Measurements from ENCODE around the gene NLRP1.
A peak's percentile ranks its signal among the peaks of the same experiment; 100 is the strongest.

Gene NLRP1

DNA sequence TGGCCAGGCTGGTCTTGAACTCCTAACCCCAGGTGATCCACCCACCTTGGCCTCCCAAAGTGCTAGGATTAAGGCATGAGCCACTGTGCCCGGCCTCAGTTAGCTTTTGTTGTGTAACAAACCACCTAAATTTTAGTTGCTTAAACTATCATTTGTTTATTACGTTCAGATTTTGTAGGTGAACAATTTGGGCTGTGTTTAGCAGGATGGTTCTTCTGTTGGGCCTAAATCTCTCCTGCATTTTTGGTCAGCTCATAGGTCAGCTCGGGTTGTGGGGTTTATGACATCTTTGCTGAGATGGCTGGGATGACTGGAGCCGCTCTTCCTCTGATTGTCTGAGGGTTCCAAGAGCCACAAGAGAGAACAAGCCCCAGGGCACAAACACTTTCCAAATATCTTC, 21.1 kb upstream of the NLRP1 start:
- CTCF ChIA-PET, result interaction anchor here (0.7 to 1.0 kb wide), 2 partner anchors 13 to 817 kb away, joined by 3 read pairs; no protein-coding TSS in a partner anchor
- Mint-ChIP-seq H3K27me3 (peaks cover 25% of the 10 kb centered on the region), H3K36me3 (no peaks in the 10 kb centered on the region), H3K4me1 (no peaks in the 10 kb centered on the region), H3K9me3 (no peaks in the 10 kb centered on the region), H3K4me3 (no peak overlapping the region), H3K27ac (no peak overlapping the region)
- no peak for DNase-seq

DNA sequence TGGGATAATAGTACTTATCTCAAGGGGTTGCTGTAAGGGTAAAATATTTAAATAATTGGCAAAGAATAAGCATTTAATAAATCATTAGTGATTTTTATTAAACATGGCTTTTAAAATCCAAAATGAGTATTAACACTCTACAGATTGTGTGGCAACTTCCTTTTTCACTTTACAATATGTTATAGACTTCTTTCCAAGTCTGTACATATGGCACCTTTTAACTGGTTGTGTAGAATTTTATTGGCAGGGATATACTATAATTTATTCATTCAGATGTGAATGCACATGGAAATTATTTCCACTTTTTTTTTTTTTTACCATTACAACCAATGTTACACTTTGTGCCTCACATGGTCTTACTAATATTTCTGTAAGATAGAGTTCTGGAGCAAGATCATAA, 15.7 kb upstream of the NLRP1 start:
- Mint-ChIP-seq H3K27ac (no peak overlapping the region), H3K9me3 (no peaks in the 10 kb centered on the region), H3K4me1 (no peaks in the 10 kb centered on the region), H3K36me3 (no peaks in the 10 kb centered on the region), H3K27me3 (peaks cover 61% of the 10 kb centered on the region), H3K4me3 (no peak overlapping the region)
- DNase-seq, result no peak
- CTCF ChIA-PET, result no interaction called here

DNA sequence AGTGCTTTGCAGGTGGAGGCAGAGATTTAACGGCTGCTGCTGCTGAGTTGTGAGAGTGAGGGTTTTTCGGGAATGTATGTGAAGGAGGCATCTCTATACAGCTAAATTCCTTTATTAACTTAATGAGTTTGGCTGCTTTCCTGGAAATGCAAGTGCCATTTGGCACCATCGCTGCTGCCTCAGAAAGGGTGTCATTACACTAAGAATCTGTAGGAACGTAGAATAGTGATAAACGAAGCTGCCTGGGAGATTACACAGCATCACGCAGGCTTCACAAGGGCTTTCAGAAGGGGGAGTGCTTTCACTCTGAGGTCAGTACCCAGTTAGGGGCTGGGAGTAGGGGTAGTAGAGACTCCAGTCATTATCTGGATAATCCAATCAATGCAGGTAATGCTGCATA, 14.1 kb upstream of the NLRP1 start:
- no peaks in the 10 kb centered on the region for H3K9me3 Mint-ChIP-seq
- no peak overlapping the region for H3K4me3 Mint-ChIP-seq
- no peaks in the 10 kb centered on the region for H3K36me3 Mint-ChIP-seq
- no peak for DNase-seq
- H3K27me3 Mint-ChIP-seq, result peaks cover 68% of the 10 kb centered on the region
- H3K27ac Mint-ChIP-seq, result no peak overlapping the region
- H3K4me1 Mint-ChIP-seq, result no peaks in the 10 kb centered on the region
- CTCF ChIA-PET, result interaction anchor here (0.5 to 1.2 kb wide), 2 partner anchors 107 to 197 kb away, joined by 3 read pairs; no protein-coding TSS in a partner anchor

DNA sequence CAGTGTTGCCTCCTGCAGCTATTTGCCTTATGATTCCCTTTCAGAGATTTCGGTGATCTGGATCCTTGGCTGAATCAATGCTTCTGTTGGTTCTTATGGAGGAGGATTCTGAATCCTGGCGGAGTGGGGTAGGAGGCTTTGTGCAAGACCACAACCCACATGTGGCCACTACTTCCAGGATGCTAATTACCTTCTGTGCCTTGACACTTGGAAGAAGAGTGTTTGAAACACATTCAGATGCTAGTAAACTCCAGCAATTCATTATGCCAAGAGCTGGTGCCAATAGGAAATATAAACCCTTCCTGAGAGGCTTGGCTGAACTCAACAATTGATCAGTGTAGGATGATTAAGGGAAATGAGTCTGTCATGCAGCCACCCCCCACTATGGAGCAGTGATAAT, 12.1 kb upstream of the NLRP1 start:
- Mint-ChIP-seq H3K27me3 (peaks cover 81% of the 10 kb centered on the region), H3K9me3 (no peaks in the 10 kb centered on the region), H3K36me3 (no peaks in the 10 kb centered on the region), H3K27ac (no peak overlapping the region), H3K4me1 (no peaks in the 10 kb centered on the region), H3K4me3 (no peak overlapping the region)
- no peak for DNase-seq
- CTCF ChIA-PET, result no interaction called here

DNA sequence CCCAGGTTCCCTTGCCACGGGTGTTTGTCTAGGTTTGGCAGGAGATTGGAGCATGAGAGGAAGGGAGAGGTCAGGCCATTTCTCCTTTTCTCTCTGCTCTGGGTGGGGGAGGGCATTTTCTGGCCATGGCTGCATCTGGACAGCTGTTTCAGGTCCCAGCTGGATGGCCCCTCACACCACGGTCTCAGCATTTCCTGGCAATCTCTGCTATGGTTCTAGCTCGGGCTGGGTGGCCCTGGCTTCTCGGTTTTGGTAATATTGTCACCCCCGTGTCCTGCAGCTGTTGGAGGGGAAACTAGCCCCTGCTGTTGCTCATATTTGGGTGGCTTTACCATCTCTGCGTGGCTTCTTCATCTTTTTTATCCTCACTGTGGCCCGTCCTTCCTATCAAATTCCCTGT, 11.5 kb upstream of the NLRP1 start:
- DNase-seq, result no peak
- Mint-ChIP-seq H3K27ac (no peak overlapping the region), H3K4me3 (no peak overlapping the region), H3K9me3 (no peaks in the 10 kb centered on the region), H3K36me3 (no peaks in the 10 kb centered on the region), H3K27me3 (peaks cover 78% of the 10 kb centered on the region), H3K4me1 (no peaks in the 10 kb centered on the region)
- CTCF ChIA-PET, result no interaction called here

DNA sequence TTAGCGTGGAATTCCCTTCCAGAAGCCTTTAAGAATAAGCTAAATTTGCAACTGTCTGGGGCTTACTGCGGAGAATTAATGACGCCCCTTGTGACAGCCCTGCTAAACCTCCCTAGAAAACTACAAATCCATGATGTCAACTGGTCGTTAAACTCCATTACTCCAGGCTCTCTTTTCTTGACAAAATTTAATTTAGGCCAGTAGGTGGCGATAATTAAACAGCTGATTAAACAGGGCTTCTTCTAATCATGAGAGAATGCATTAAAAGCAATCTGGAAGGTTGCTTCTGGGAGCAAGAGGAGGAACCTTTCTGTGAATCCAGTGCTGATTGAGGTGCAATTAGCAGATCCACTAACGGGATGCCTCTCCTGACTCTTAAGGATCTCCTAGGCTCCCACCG, 8.1 kb upstream of the NLRP1 start:
- DNase-seq, result no peak
- peaks cover 65% of the 10 kb centered on the region for H3K27me3 Mint-ChIP-seq
- H3K9me3 Mint-ChIP-seq, result no peaks in the 10 kb centered on the region
- CTCF ChIA-PET, result interaction anchor here (0.7 to 3.9 kb wide), 13 partner anchors 9 to 849 kb away, joined by 3 to 21 read pairs (median 4); partner anchors contain the start of gene NLRP1
- H3K4me3 Mint-ChIP-seq, result no peak overlapping the region
- peaks cover 2% of the 10 kb centered on the region for H3K4me1 Mint-ChIP-seq
- no peak overlapping the region for H3K27ac Mint-ChIP-seq
- H3K36me3 Mint-ChIP-seq, result no peaks in the 10 kb centered on the region

DNA sequence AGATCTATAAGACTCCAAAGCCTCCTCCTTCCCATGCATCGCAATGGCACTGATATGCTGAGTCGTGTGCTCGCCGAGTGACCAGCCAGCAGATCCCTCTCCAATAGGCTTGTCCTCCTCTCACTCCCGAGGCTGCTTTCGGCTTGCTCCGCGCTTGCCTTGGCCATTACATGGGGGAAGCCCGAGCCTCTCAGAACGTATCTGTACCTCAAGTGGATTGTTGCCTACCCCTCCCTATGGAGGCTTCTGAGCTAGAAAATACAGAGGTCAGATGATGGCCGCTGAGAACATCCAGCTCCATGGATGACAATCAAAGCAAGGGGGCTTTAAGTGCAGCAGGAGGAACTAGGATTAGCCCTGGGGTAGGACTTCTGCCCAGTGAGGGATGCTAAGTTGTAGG, 7.7 kb upstream of the NLRP1 start:
- CTCF ChIA-PET, result interaction anchor here (0.7 to 3.9 kb wide), 11 partner anchors 8 to 850 kb away, joined by 3 to 21 read pairs (median 5); partner anchors contain the start of gene NLRP1
- no peaks in the 10 kb centered on the region for H3K36me3 Mint-ChIP-seq
- no peak for DNase-seq
- H3K4me3 Mint-ChIP-seq, result no peak overlapping the region
- H3K27me3 Mint-ChIP-seq, result peaks cover 62% of the 10 kb centered on the region
- H3K27ac Mint-ChIP-seq, result no peak overlapping the region
- peaks cover 6% of the 10 kb centered on the region for H3K4me1 Mint-ChIP-seq
- H3K9me3 Mint-ChIP-seq, result no peaks in the 10 kb centered on the region

DNA sequence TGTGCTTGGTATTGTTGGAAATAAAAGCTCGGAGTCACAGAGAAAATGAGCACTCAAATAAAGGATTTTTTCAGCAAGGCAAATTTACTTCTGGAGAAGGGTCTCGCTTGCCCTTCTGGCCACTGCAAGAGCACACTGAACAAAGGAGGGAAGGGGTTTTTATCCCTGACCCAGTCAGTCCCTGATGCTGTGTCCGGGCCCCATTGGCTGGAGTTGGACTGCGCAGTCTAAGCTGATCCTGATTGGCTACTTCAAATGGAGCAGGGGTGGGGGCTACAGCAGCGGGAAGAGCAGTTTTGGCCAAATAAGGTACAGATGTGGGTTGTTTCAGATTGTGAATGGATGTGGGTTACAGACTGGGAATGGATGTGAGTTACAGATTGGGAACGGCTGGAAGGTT, 4.3 kb upstream of the NLRP1 start:
- Mint-ChIP-seq H3K9me3 (no peaks in the 10 kb centered on the region), H3K36me3 (peaks cover 8% of the 10 kb centered on the region), H3K27me3 (peaks cover 32% of the 10 kb centered on the region), H3K27ac (no peak overlapping the region), H3K4me1 (peaks cover 35% of the 10 kb centered on the region), H3K4me3 (no peak overlapping the region)
- no peak for DNase-seq
- CTCF ChIA-PET, result interaction anchor here (0.9 to 2.0 kb wide), 3 partner anchors 117 to 835 kb away, joined by 3 to 14 read pairs (median 4); no protein-coding TSS in a partner anchor

DNA sequence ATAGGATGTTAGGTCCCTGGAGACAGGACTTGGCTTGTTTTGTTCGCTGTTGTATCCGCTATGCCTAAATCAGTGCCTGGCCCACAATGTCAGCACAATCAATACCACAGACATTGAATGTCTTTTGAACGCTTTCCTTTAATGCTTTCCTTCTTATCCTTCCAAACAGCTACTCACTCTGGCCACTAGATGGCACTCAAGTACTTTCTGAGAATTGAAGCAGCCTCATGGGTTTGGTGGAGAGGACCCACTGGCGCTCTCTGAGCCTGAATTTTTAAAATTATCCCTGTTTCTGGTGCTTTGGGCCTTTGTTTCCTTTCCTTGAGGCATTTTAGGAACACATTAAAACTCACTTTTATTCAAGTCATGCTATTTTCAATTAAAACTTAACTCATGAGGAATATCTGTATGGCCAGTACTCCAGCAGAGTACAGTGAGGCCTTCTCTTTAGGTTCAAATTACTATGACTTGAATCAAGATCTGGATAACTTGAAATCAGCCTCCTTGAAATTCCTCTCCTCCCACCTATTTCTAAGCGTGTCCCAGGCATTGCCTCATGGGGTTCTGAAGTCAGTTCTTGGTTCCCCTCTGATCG, 3.2 kb upstream of the NLRP1 start:
- peaks cover 43% of the 10 kb centered on the region for H3K4me1 Mint-ChIP-seq
- DNase-seq, result peak; percentile 62
- no peak overlapping the region for H3K4me3 Mint-ChIP-seq
- H3K27me3 Mint-ChIP-seq, result peaks cover 21% of the 10 kb centered on the region
- H3K36me3 Mint-ChIP-seq, result peaks cover 15% of the 10 kb centered on the region
- no peak overlapping the region for H3K27ac Mint-ChIP-seq
- H3K9me3 Mint-ChIP-seq, result no peaks in the 10 kb centered on the region
- CTCF ChIA-PET, result interaction anchor here (0.8 to 2.0 kb wide), 5 partner anchors 118 to 849 kb away, joined by 3 to 14 read pairs (median 3); no protein-coding TSS in a partner anchor

DNA sequence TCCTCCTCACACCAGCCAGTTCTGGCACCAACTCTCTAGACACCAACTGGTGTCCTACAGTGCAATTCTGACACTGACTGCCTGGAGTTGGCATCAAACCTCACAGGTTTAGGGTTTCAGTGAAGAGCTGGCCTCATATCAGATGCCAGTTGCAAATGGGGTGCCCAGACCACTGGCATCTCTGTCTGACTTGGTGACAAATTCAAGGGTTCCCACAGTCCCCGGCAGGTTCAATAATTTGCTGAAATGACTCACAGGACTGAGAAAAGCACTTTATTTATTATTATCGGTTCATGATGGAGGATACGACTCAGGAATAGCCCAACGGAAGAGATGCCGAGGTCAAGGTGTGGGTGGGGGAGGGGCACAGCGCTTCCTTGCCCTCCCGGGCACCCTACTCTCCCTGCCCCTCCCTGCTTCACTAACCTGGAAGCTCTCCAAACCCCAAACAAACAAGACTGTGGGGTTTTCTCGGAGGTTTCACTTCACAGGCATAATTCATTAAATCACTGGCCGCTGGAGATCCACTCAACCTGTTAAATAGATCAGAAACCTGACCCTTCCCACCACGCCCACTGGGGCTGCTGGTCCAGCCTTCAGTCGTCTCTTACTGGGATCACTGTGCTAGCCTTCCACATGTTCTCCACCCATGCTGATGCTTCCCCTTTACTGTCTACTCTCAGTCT, 1.7 kb upstream of the NLRP1 start:
- peaks cover 25% of the 10 kb centered on the region for H3K36me3 Mint-ChIP-seq
- H3K9me3 Mint-ChIP-seq, result no peaks in the 10 kb centered on the region
- CTCF ChIA-PET, result interaction anchor here (0.7 to 0.9 kb wide), 2 partner anchors 120 to 849 kb away, joined by 3 read pairs; partner anchors contain the start of gene AIPL1
- no peak for DNase-seq
- H3K4me3 Mint-ChIP-seq, result peak overlapping the region; percentile 16
- H3K4me1 Mint-ChIP-seq, result peaks cover 58% of the 10 kb centered on the region
- peak overlapping the region; percentile 98 for H3K27ac Mint-ChIP-seq
- peaks cover 9% of the 10 kb centered on the region for H3K27me3 Mint-ChIP-seq

DNA sequence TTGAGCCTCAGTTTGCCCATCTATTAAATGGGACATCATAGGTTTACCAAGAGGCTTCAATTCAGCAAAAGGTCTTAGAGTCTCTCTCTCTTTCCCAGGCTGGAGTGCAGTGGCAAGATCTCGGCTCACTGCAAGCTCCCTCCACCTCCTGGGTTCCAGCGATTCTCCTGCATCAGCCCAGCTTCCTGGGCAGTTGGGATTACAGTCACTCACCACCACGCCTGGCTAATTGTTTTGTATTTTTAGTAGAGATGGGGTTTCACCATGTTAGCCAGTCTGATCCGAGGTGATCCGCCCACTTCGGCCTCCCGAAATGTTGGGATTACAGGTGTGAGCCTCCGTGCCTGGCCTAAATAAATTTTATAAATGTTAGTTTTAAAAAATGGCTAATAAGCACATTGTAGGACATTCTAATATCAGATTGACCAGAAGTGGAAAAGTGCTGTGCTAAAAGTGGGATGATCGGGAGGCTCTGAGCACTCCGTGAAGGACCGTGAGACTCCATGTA, 1.0 kb upstream of the NLRP1 start:
- no peak for DNase-seq
- peaks cover 29% of the 10 kb centered on the region for H3K36me3 Mint-ChIP-seq
- no peaks in the 10 kb centered on the region for H3K9me3 Mint-ChIP-seq
- H3K4me3 Mint-ChIP-seq, result peak overlapping the region; percentile 97
- peaks cover 9% of the 10 kb centered on the region for H3K27me3 Mint-ChIP-seq
- peaks cover 65% of the 10 kb centered on the region for H3K4me1 Mint-ChIP-seq
- CTCF ChIA-PET, result interaction anchor here (0.7 to 0.9 kb wide), 2 partner anchors 121 to 850 kb away, joined by 3 read pairs; partner anchors contain the start of gene AIPL1
- peak overlapping the region; percentile 98 for H3K27ac Mint-ChIP-seq

DNA sequence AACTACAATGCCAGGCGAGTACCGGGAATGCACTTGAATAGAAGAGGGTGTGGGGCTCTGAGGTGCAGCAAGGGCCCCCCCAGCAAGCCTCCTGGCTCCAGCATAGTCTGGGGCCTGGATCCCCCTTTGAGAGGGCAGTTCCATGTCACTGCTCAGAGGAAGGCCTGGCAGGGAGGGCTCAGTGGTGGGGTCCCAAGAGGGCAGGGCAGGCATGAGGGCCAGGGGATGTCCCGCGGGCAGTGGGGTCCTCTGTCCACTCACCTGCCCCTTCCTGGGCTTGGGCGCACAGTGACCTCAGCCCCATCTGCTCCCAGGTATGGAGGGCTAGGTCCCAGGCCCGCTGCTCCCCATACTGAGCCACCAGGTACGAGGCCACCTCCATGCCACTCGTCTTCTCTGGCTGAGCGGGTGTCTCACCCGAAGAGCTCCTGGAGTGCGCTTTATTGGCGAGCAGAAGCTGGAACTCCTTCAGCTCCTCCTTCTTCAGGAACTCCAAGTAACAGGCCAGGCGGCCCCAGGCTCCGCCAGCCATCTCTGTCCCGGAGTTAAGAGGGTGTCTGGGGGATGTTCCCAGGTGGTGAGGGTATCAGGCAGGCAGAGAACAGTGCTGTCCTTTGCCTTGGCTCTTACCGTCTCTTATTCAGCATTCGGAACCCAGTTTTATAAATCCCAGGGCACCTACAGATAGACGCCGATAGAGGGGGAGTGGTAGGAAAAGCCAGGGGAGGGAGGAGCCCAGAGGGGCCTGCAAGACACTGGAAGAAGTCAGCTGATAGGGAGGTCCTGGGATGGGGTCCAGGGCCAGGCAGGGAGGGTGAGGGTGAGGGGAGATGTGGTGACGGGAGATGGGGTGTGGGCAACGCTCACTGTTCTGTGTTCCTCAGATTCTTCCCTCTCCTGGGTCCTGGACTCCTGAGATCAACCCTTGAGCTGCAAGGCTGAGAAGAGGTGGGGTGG, 605 bp downstream of the NLRP1 start:
- CTCF ChIA-PET, result interaction anchor here (1.4 kb wide), 1 partner anchor 9 kb away, joined by 3 read pairs; no protein-coding TSS in a partner anchor
- H3K27ac Mint-ChIP-seq, result peak overlapping the region; percentile 98
- peaks cover 44% of the 10 kb centered on the region for H3K36me3 Mint-ChIP-seq
- peak overlapping the region; percentile 97 for H3K4me3 Mint-ChIP-seq
- H3K27me3 Mint-ChIP-seq, result peaks cover 3% of the 10 kb centered on the region
- peaks cover 7% of the 10 kb centered on the region for H3K9me3 Mint-ChIP-seq
- peaks cover 77% of the 10 kb centered on the region for H3K4me1 Mint-ChIP-seq
- DNase-seq, result peak; percentile 45

DNA sequence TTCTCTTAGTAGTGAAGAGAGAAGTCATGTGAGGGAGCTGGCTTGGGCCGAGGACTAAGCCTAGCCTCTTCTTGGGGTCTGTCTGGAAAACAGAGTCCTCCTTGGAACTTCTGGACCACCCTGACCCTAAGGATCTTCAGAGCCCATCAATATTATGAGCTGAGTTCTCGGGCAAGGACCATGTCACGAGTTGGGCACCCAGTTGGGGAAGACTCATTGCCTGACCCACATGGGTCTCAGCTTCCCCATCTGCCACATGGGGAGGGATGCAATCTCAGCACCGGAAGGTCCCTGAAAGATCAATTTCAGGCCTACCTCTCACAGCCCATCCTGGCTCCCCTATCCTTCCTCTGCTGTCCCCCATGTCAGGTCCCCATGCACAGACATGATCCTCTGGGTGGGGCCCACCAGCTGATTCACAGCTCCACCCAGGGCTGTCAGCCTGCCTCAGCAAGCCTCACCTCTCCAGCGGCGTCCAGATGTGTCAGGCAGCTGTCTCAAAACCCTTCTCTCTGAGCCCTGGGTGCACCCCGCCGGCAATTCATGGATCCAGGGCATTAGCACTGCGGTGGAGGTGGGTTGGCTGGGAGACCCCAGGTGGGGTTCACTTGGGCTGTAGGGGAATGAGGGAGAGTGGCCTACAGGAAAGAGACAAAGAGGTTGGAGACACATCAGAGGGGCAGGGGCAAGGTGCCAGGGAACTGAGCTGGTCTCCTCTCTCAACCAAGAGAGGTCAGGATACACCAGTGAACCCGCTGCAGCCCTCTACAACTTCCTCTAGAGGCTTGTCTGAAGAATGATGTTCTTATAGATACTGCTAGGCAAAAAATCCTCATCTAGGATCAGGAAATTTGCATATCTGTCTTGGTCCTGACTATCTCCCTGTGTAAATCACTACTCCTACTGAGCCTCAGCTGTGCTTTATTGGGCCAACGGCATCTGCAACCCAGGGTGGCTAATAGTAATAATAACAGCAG, 1.8 kb downstream of the NLRP1 start:
- Mint-ChIP-seq H3K36me3 (peaks cover 55% of the 10 kb centered on the region), H3K4me1 (peaks cover 85% of the 10 kb centered on the region), H3K9me3 (peaks cover 13% of the 10 kb centered on the region), H3K27me3 (no peaks in the 10 kb centered on the region), H3K27ac (peak overlapping the region; percentile 98), H3K4me3 (peak overlapping the region; percentile 97)
- peak; percentile 29 for DNase-seq
- CTCF ChIA-PET, result no interaction called here
